GM10248 (cell line): Measurements from ENCODE around the gene GHR.

Source experiments
- CTCF ChIA-PET: fragments of 300-600 bp; sonication (Branson Sonifier 250); formaldehyde crosslinking; extraction: SDS; loops from one replicate; lab custom pipeline; 2021; ENCODE audit warnings: antibody characterized with exemption; lab: Yijun Ruan, JAX
- POLR2A ChIA-PET: fragments of 350-650 bp; sonication (Branson Sonifier 250); formaldehyde crosslinking; extraction: SDS; loops from one replicate; lab custom pipeline; 2020; ENCODE audit warnings: antibody characterized with exemption; lab: Yijun Ruan, JAX
- DNase-seq: peaks from one replicate; pipeline ENCODE4 v3.0.0; 2012; ENCODE audit errors: extremely low spot score
- CTCF ChIP-seq: IDR thresholded peaks from 2 replicates; pipeline ENCODE4 v1.5.1; 2012; ENCODE audit warnings: mild to moderate bottlenecking, low read depth; ENCODE audit errors: extremely low read depth, missing control alignments, control extremely low read depth

Gene GHR

GRCh38 chr5:42423285-42424165, at the start of gene GHR:
Gene GHR (plus strand): TSS chr5:42423439. CDS start chr5:42565875, 142,436 bp downstream.
- ChIA-PET CTCF (interaction anchor here (0.6 to 1.5 kb wide), 7 partner anchors 15 to 338 kb away, joined by 3 to 5 read pairs (median 3); no protein-coding TSS in a partner anchor), POLR2A (no interaction called here)
- TF ChIP-seq CTCF: peak; percentile 48
- DNase-seq: peak; percentile 51

DNA sequence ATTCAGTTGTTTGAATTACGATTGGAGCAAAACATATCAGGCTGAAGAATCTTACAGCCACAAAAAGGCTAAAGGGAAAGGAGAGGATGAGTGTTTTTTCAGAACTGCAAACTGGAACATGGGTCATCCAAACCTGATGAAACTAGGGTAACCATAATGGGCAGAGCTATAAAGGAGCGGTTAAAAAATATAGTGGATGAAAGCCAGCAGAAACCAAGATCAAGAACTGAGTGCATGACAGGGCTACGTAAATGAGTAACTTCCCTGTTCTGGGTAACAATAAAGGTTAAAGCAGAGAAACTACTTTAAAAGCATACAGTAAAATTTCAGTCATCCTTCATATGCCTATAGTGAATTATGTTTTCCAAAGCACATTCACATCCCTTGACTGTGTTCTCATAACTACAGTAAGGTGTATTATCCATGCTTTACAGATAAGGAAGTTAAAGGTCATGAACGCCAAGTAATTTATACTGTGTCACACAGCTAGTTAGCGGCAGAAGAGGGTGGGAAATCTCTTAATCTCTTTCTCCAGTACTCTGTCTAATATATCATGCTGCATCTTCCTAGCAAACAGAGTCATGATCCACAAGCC, 48.5 kb upstream of the GHR start:
- POLR2A ChIA-PET: no interaction called here

GRCh38 chr5:42377496-42377895, 45.7 kb upstream of the GHR start:
- DNase-seq: no peak
- no peak for TF ChIP-seq CTCF
- CTCF ChIA-PET: no interaction called here
- POLR2A ChIA-PET: no interaction called here

More for the DNA sequence above, 48.5 kb upstream of the GHR start:
- CTCF ChIA-PET: interaction anchor here (0.9 to 1.6 kb wide), 2 partner anchors 9 to 34 kb away, joined by 3 read pairs; no protein-coding TSS in a partner anchor
- DNase-seq: no peak
- no peak for TF ChIP-seq CTCF

GRCh38 chr5:42381973-42382372, 41.3 kb upstream of the GHR start:
- no peak for DNase-seq
- no peak for TF ChIP-seq CTCF
- ChIA-PET POLR2A (no interaction called here), CTCF (interaction anchor here (0.7 kb wide), 1 partner anchor 18 kb away, joined by 3 read pairs; no protein-coding TSS in a partner anchor)

GRCh38 chr5:42387563-42387962, 35.7 kb upstream of the GHR start:
- POLR2A ChIA-PET: no interaction called here
- DNase-seq: no peak

GRCh38 chr5:42390115-42390514, 33.1 kb upstream of the GHR start:
- ChIA-PET POLR2A (interaction anchor here (0.7 kb wide), 1 partner anchor 660 kb away, joined by 3 read pairs; no protein-coding TSS in a partner anchor), CTCF (interaction anchor here (1.2 kb wide), 1 partner anchor 19 kb away, joined by 4 read pairs; no protein-coding TSS in a partner anchor)
- no peak for TF ChIP-seq CTCF
- DNase-seq: no peak

More at GRCh38 chr5:42387563-42387962, 35.7 kb upstream of the GHR start:
- no peak for TF ChIP-seq CTCF
- CTCF ChIA-PET: no interaction called here
